Heart left ventricle (tissue), 13 donors: ENCODE results near the gene PRDM11.

Source experiments
- CTCF ChIP-seq, 12 donors: fragments of 200-600 bp; sonication (generic) in 4 of 12; IDR thresholded peaks; one replicate each; pipeline versions ENCODE4 v1.5.0 to v1.8.0; 2018 to 2022; ENCODE audit warnings: antibody characterized with exemption in 12 of 12, mild to moderate bottlenecking in 5 of 12
- POLR2A ChIP-seq, 2 donors: fragments of 450-650 bp; IDR thresholded peaks; one replicate each; pipeline ENCODE4 v1.6.1; 2017; ENCODE audit warnings: antibody characterized with exemption in 2 of 2, mild to moderate bottlenecking in 2 of 2, moderate library complexity in 2 of 2
- donor health status: ischemic (EF 13 %, LVEDD 7.1; RV severe dilation, severe dysfunction).
- donor health status: DM: no; HTN: yes; CAD: no.
- donor health status: DM: no; HTN: no; CAD: no.
- donor health status: ischemic (EF 25% LVEDD 6.9; RV normal size, moderate dysfunction).
- donor health status: ischemic (EF 25% LVEDD 5.7; RV mildly dilated, moderate dysfunction).
- donor health status: ischemic (EF 35%, LVEDD 5.7; RV mildly dilated, moderate dysfunction).
- donor health status: nonischemic (EF 11% LVEDD 7.7; RV severe dilation, severe dysfunction).
- donor health status: DM: yes; HTN: yes; CAD: no.
- donor health status: PGD.
- donor health status: ischemic (EF 29% LVEDD 5.4; RV normal size, mild dysfunction).
- donor health status: nonischemic (EF 23%, LVEDD 6.1; RV moderate dilation, normal function).

DNA sequence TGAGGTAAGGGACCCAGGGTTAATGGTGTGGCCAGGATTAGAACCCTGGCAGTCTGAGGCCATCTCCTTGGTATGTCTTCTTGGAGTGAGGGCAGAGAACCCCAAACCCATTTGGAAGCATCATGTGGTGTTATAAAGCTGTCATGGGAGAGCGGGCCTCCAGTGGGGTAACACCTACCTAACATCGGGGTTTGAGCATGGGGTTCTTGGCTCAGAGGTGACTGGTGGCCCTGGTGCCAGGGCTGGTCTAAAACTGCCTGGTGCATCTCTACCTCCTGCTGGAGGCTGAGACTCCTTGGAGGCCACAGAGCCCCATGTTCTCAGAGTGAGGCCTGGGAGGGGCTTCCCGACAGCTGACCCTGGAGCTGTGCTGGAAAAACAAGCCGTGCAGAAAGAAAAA is 4.5 kb downstream of the PRDM11 start:
- TF ChIP-seq CTCF (IDR thresholded peaks at IDR 0.05) (no peak), POLR2A (IDR thresholded peaks at IDR 0.05) (no peak)
